GM04503 (cell line): ENCODE measurements around the gene ACTG1.

Experiments
- DNase-seq: peaks from one replicate; pipeline ENCODE4 v3.0.0-alpha.2; 2012; ENCODE audit warnings: low read depth

The ACTG1 gene

DNA sequence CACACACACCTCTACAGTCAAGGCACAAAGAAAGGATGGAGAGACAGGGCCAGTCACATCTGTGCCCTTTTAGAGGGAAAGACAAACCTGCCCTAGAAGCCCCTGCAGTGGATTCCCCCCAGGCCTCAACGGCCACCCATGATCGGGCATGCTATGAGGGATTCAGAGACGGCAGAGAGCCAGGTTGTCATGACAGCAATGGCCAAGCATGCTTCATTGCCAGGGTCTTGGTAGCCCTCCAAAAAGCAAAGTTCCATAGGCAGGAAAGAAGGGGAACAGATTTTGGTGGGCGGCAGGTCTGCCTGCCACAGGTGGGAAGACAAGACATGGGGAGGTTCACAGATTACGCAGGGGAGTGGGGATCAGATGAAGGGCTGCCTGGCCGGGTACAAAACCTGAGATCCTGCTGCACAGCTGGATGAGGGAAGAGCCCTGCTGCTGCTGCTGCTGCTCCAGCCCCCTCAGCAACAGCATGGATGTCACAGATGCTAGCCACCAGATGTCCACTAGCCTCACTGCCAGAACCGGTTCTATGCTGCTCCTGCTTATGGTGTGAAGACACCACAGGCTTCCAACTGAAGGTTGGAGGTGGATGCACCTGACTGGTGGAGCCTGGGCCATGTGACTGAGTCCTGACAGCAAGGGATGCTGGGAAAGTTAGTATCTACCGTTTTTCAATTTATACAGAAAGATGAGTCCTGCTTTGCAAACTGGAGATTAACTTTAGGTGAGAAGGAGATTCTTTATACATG lies 17.8 kb downstream of the ACTG1 start:
- DNase-seq: no peak

DNA sequence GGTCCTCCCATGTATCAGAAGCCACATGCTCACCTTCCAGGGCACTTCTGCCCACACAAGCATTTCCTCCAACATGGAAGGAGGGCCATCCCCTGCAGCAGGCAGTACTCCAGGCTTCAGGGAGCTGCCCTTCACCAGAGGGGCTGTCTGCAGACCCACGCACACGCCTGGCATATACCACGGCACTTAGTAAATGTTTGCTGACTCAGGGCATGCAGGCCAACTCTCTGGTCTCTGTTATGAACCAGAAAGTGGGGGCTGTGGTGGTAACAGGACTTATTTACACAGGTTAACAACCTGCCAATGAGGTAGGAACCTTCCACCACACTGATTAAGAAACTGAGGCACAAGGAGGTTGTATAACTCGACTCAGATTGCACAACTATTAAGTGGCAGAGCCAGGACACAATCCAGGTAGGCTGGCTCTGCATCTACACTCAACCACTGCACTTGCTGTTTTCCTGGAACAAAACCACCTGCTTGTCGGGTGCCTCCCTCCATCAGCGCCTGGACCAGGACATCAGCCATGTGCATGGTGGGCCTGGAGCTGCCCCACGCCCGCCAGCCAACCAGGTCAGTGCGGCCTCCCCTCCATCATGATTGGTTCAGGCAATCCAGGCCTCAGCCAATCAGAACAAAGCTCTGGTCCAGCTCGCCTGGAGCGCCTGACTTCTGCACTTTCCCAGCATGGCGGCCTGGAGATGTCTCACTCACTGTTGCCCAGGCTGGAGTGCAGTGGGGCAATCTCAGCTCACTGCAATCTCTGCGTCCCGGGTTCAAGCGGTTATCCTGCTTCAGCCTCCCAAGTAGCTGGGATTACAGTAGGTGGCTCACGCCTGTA lies 19.2 kb downstream of the ACTG1 start:
- DNase-seq: no peak

- no peak for DNase-seq
Measured at GRCh38 chr17:81492706-81493105, 19.9 kb downstream of the ACTG1 start.

GRCh38 chr17:81492202-81492601 lies 20.4 kb downstream of the ACTG1 start:
- DNase-seq: no peak

DNA sequence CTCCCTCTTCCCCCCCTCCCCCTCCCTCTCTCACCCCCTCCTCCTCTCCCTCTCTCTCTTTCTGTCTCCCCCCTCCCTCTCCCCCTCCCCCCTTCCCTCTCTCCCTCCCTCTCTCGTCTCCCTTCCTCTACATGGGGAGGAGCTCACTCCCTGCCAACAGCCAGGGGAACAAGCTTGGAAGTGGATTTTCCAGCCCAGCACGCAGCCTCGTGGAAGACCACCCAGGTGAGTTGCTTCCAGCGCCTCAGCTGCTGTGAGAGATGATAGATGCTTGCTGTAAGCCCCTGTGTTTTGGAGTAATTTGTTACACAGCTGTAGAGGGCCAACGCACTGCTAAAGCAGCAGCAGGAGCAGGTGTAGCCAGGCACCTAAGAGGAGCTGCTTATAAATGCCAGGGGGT lies 20.8 kb downstream of the ACTG1 start:
- DNase-seq: no peak

GRCh38 chr17:81491181-81491581 lies 21.4 kb downstream of the ACTG1 start:
- no peak for DNase-seq

DNA sequence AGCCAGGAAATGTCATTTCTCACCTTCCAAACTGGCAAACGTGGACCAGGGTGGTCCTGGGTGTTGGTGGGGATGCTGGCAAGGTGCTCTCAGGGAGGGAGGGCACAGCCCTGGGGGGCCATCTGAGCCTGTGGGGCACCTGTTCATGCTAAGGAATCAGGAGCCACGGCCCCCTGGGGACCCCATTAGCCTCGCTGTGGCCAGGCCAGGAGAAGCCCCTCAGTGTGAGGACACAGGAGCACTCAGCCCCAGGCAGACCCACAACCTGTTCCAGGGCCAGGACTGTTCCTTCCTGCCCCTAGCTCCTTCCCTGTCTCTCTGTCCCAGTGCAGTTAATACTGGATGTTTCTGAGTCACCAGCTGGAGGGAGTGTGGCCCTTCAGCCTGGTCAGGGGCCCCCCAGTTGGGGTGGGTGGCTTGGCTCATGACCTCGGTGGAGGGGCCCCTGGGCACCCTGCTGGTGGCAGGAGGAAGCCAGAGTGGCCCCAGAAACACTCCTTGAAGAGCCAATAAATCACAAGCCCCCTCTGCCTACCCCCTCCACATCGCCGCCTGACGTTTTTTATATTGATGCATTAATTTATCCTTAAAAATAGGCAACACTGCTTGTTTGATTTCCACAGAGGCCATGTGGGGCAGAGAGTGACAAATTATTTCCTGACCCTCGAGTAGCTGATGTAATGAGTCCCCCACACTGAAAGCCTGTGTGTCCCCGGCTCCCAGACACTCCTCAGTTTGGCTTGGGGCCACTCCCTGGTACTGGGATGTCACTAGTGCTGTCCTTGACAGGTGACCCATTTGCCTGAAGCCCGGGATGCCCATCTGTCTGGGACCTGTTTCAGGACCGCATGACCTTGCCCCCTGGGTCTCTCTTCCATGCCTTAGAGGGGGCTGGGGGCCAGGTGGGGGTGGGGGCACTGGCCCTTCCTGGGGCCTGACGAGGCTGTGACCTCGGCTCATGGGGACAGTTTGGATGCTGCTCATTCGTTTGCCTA lies 22.3 kb downstream of the ACTG1 start:
- DNase-seq: no peak

DNA sequence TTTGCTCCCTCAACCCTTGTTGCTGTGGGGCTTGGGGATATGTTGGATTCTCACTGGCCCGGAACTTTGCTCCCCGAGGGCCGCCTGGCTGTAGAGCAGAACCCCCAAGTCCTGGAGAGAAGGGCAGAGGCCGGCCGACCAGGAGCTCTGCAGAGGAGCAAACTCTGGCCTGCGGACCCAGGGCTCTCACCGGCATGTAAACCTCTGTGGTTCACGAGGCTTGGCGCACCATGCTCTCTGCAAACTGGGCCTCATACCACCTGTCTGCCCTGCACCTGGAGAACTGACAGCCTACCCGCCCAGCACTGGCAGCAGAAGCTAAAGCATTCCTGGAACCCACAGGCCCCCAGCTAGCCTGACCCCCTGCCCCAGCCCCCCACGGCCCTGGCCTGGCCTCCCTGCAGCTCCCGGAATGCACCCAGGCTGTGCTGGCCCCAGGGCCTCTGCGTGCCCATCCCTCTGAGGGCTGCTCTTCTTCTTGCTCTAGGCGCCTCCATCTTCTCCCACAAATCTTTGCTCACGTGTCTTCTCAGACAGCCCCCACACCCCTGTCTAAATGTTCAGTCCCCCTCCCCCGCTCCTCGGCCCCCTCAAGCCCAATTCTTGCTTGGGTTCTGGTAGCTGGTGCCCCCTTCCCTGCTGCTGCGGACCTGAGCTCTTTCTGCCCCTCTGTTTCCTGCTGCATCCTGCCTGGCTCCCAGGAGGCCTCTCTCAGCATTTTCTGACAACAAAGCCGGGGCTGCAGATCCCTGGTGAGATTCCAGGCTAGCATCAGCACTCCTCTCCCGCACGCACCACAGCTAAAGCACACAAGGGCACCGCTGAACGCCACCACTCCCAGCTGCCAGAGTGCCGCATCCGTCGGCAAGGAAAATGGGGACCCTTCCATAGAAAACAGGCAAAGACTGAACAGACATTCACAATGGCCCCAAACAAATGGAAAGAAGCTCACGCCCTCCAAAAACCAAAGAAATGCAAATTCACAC lies 23.3 kb downstream of the ACTG1 start:
- no peak for DNase-seq

- DNase-seq: no peak
Measured at GRCh38 chr17:81488276-81488860, 24.2 kb downstream of the ACTG1 start.

DNA sequence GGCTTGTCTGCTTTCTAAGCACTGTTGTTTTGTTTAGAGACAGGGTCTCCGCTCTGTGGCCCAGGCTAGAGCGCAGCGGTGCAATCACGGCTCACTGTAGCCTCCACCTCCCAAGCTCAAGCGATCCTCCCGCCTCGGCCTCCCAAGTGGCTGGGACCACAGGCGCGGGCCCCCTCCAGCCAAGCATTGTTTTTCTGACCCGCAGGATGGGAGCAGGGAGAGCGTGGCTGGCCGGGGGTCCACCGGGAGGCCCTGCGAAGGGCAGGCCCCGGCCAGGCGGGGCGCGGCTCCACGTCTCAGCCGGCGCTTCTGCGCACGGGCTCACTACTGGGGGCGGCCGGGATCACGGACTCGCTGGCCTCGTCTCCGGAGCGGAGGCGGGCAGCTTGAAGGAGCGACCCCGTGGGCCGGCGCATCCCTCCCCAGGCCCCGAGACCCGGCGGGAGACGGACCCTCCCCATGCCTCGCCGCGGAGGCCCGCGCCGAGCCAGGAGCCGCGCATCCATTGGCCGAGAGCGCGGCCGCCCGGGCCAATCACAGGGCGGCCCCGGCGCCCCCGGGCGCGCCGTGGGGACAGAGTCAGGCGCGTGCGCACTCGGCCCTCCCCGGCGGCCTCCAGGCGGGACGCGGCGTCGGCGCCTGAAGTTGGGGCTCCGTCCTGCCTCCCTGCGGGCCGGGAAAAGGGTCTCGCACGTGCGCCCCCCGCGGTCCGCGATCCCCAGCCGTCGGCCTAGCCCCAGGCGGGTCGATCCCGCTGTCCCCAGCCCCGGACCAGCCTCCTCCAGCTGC lies 24.9 kb downstream of the ACTG1 start:
- peak; percentile 23 for DNase-seq

GRCh38 chr17:81487089-81487486 lies 25.5 kb downstream of the ACTG1 start:
- no peak for DNase-seq

GRCh38 chr17:81486199-81486810 lies 26.3 kb downstream of the ACTG1 start:
- no peak for DNase-seq

GRCh38 chr17:81484195-81484979 lies 28.2 kb downstream of the ACTG1 start:
- DNase-seq: no peak

GRCh38 chr17:81483862-81484194 lies 28.8 kb downstream of the ACTG1 start:
- no peak for DNase-seq

DNA sequence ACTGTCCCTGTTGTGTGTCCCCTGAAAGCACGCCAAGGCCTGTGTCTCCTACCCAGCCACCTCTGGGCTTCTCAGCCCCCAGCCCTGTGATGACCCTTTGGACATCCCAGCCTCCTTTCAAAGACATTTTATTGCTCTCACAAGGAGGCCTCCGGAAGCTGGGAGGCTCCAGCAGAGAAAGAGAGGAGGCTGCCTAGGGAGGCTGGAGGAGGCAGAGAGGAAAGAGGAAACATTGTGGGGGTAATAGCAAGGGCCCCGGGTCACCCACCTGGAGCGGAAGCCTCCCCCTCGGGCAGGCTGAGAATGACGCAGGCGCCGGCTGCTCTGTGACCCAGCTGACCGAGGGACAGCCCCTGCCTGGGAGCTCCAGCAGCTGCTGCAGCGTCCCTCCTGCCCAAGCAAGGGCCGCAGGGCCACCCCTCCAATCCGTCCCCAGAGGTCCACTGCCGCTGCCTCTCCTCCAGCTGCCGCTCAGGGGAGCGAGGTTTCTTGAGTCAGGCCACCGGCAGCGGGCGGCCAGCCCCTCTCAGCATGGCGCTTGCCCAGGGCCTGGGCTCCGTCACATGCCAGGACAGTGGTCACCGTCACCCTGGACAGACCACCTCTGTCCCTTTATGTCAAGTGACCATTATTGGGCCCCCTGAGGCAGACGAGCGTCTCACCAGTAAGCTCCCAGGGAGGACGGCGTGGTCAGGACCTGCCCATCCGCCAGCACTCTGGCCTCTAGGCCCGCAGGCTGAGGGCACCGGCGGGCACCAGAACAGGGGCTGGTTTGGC lies 29.3 kb downstream of the ACTG1 start:
- no peak for DNase-seq

GRCh38 chr17:81482673-81483072 lies 29.9 kb downstream of the ACTG1 start:
- DNase-seq: no peak

GRCh38 chr17:81481815-81482505 lies 30.6 kb downstream of the ACTG1 start:
- no peak for DNase-seq
